ENCODE data around the gene ZSCAN29.
A peak's percentile ranks its signal among the peaks of the same experiment; 100 is the strongest.

Gene ZSCAN29

GRCh38 chr15:43370975-43371974 is at the start of gene ZSCAN29, which contains the start of gene TUBGCP4:
Gene ZSCAN29, minus strand, starts transcription at chr15:43371043. Its CDS starts 1,130 bp downstream, at chr15:43369913.
Gene TUBGCP4, plus strand, starts transcription at chr15:43371101. Its CDS starts 254 bp downstream, at chr15:43371355.
- H3K36me3 ChIP-seq (ENCODE audit: control insufficient read depth in 1 of 2, insufficient read depth in 2 of 2, low read length in 2 of 2): peaks cover 8 to 18% of the 10 kb centered on the region in 2 donors
- no peaks in the 10 kb centered on the region for H3K27me3 ChIP-seq (ENCODE audit: control insufficient read depth in 1 of 2, insufficient read depth in 2 of 2, low read length in 2 of 2)
- H3K27ac ChIP-seq (ENCODE audit: low read depth, low read length): no peak within 1 kb of the TSS
- peak within 1 kb of the TSS; percentile 95 for H3K4me3 ChIP-seq (ENCODE audit: low read depth in 1 of 2, low read length in 2 of 2)
- no peaks in the 10 kb centered on the region for H3K9me3 ChIP-seq (ENCODE audit: control insufficient read depth in 1 of 2, low read length in 2 of 2)
- peak within 1 kb of the TSS; percentile 76 to 90 for H3K9ac ChIP-seq (ENCODE audit: low read depth in 1 of 2, low read length in 2 of 2)
- peaks cover 27% of the 10 kb centered on the region in 2 donors for H3K4me1 ChIP-seq (ENCODE audit: control insufficient read depth in 1 of 2, insufficient read depth in 2 of 2, low read length in 2 of 2)

- H3K4me1 ChIP-seq (ENCODE audit: control insufficient read depth in 1 of 2, insufficient read depth in 2 of 2, low read length in 2 of 2): no peaks in the 10 kb centered on the region
- no peaks in the 10 kb centered on the region for H3K9me3 ChIP-seq (ENCODE audit: control insufficient read depth in 1 of 2, low read length in 2 of 2)
- H3K4me3 ChIP-seq (ENCODE audit: low read depth in 1 of 2, low read length in 2 of 2): no peak overlapping the region
- no peak overlapping the region for H3K9ac ChIP-seq (ENCODE audit: low read depth in 1 of 2, low read length in 2 of 2)
- H3K36me3 ChIP-seq (ENCODE audit: control insufficient read depth in 1 of 2, insufficient read depth in 2 of 2, low read length in 2 of 2): peaks cover 16 to 53% of the 10 kb centered on the region in 2 donors
- no peaks in the 10 kb centered on the region for H3K27me3 ChIP-seq (ENCODE audit: control insufficient read depth in 1 of 2, insufficient read depth in 2 of 2, low read length in 2 of 2)
- no peak overlapping the region for H3K27ac ChIP-seq (ENCODE audit: low read depth, low read length)
Measured at GRCh38 chr15:43420435-43420834, 49.6 kb upstream of the ZSCAN29 start.

- no peak overlapping the region for H3K9ac ChIP-seq (ENCODE audit: low read depth in 1 of 2, low read length in 2 of 2)
- no peaks in the 10 kb centered on the region for H3K9me3 ChIP-seq (ENCODE audit: control insufficient read depth in 1 of 2, low read length in 2 of 2)
- peaks cover 27 to 36% of the 10 kb centered on the region in 2 donors for H3K36me3 ChIP-seq (ENCODE audit: control insufficient read depth in 1 of 2, insufficient read depth in 2 of 2, low read length in 2 of 2)
- H3K27me3 ChIP-seq (ENCODE audit: control insufficient read depth in 1 of 2, insufficient read depth in 2 of 2, low read length in 2 of 2): no peaks in the 10 kb centered on the region
- H3K4me3 ChIP-seq (ENCODE audit: low read depth in 1 of 2, low read length in 2 of 2): no peak overlapping the region
- H3K27ac ChIP-seq (ENCODE audit: low read depth, low read length): no peak overlapping the region
- no peaks in the 10 kb centered on the region for H3K4me1 ChIP-seq (ENCODE audit: control insufficient read depth in 1 of 2, insufficient read depth in 2 of 2, low read length in 2 of 2)
Measured at GRCh38 chr15:43414196-43414595, 43.4 kb upstream of the ZSCAN29 start.

- Histone ChIP-seq H3K9ac (ENCODE audit: low read depth in 1 of 2, low read length in 2 of 2) (no peak overlapping the region), H3K4me1 (ENCODE audit: control insufficient read depth in 1 of 2, insufficient read depth in 2 of 2, low read length in 2 of 2) (no peaks in the 10 kb centered on the region), H3K27me3 (ENCODE audit: control insufficient read depth in 1 of 2, insufficient read depth in 2 of 2, low read length in 2 of 2) (no peaks in the 10 kb centered on the region), H3K27ac (ENCODE audit: low read depth, low read length) (no peak overlapping the region), H3K36me3 (ENCODE audit: control insufficient read depth in 1 of 2, insufficient read depth in 2 of 2, low read length in 2 of 2) (peaks cover 45 to 52% of the 10 kb centered on the region in 2 donors), H3K9me3 (ENCODE audit: control insufficient read depth in 1 of 2, low read length in 2 of 2) (no peaks in the 10 kb centered on the region), H3K4me3 (ENCODE audit: low read depth in 1 of 2, low read length in 2 of 2) (no peak overlapping the region)
Measured at GRCh38 chr15:43412096-43412495, 41.3 kb upstream of the ZSCAN29 start.

- no peaks in the 10 kb centered on the region for H3K9me3 ChIP-seq (ENCODE audit: control insufficient read depth in 1 of 2, low read length in 2 of 2)
- no peak overlapping the region for H3K9ac ChIP-seq (ENCODE audit: low read depth in 1 of 2, low read length in 2 of 2)
- H3K4me1 ChIP-seq (ENCODE audit: control insufficient read depth in 1 of 2, insufficient read depth in 2 of 2, low read length in 2 of 2): no peaks in the 10 kb centered on the region
- H3K27me3 ChIP-seq (ENCODE audit: control insufficient read depth in 1 of 2, insufficient read depth in 2 of 2, low read length in 2 of 2): no peaks in the 10 kb centered on the region
- no peak overlapping the region for H3K4me3 ChIP-seq (ENCODE audit: low read depth in 1 of 2, low read length in 2 of 2)
- peaks cover 44 to 57% of the 10 kb centered on the region in 2 donors for H3K36me3 ChIP-seq (ENCODE audit: control insufficient read depth in 1 of 2, insufficient read depth in 2 of 2, low read length in 2 of 2)
- H3K27ac ChIP-seq (ENCODE audit: low read depth, low read length): no peak overlapping the region
Measured at GRCh38 chr15:43410572-43411214, 39.9 kb upstream of the ZSCAN29 start.

- Histone ChIP-seq H3K4me1 (ENCODE audit: control insufficient read depth in 1 of 2, insufficient read depth in 2 of 2, low read length in 2 of 2) (no peaks in the 10 kb centered on the region), H3K9me3 (ENCODE audit: control insufficient read depth in 1 of 2, low read length in 2 of 2) (no peaks in the 10 kb centered on the region), H3K27me3 (ENCODE audit: control insufficient read depth in 1 of 2, insufficient read depth in 2 of 2, low read length in 2 of 2) (no peaks in the 10 kb centered on the region), H3K36me3 (ENCODE audit: control insufficient read depth in 1 of 2, insufficient read depth in 2 of 2, low read length in 2 of 2) (peaks cover 44 to 68% of the 10 kb centered on the region in 2 donors), H3K9ac (ENCODE audit: low read depth in 1 of 2, low read length in 2 of 2) (no peak overlapping the region), H3K4me3 (ENCODE audit: low read depth in 1 of 2, low read length in 2 of 2) (no peak overlapping the region), H3K27ac (ENCODE audit: low read depth, low read length) (no peak overlapping the region)
Measured at GRCh38 chr15:43408789-43409188, 37.9 kb upstream of the ZSCAN29 start.

- no peaks in the 10 kb centered on the region for H3K4me1 ChIP-seq (ENCODE audit: control insufficient read depth in 1 of 2, insufficient read depth in 2 of 2, low read length in 2 of 2)
- peaks cover 42 to 70% of the 10 kb centered on the region in 2 donors for H3K36me3 ChIP-seq (ENCODE audit: control insufficient read depth in 1 of 2, insufficient read depth in 2 of 2, low read length in 2 of 2)
- no peak overlapping the region for H3K27ac ChIP-seq (ENCODE audit: low read depth, low read length)
- H3K9ac ChIP-seq (ENCODE audit: low read depth in 1 of 2, low read length in 2 of 2): no peak overlapping the region
- no peaks in the 10 kb centered on the region for H3K27me3 ChIP-seq (ENCODE audit: control insufficient read depth in 1 of 2, insufficient read depth in 2 of 2, low read length in 2 of 2)
- no peaks in the 10 kb centered on the region for H3K9me3 ChIP-seq (ENCODE audit: control insufficient read depth in 1 of 2, low read length in 2 of 2)
- H3K4me3 ChIP-seq (ENCODE audit: low read depth in 1 of 2, low read length in 2 of 2): no peak overlapping the region
Measured at GRCh38 chr15:43406808-43407207, 36.0 kb upstream of the ZSCAN29 start.

- H3K27me3 ChIP-seq (ENCODE audit: control insufficient read depth in 1 of 2, insufficient read depth in 2 of 2, low read length in 2 of 2): no peaks in the 10 kb centered on the region
- no peaks in the 10 kb centered on the region for H3K4me1 ChIP-seq (ENCODE audit: control insufficient read depth in 1 of 2, insufficient read depth in 2 of 2, low read length in 2 of 2)
- no peak overlapping the region for H3K4me3 ChIP-seq (ENCODE audit: low read depth in 1 of 2, low read length in 2 of 2)
- no peaks in the 10 kb centered on the region for H3K9me3 ChIP-seq (ENCODE audit: control insufficient read depth in 1 of 2, low read length in 2 of 2)
- no peak overlapping the region for H3K9ac ChIP-seq (ENCODE audit: low read depth in 1 of 2, low read length in 2 of 2)
- H3K36me3 ChIP-seq (ENCODE audit: control insufficient read depth in 1 of 2, insufficient read depth in 2 of 2, low read length in 2 of 2): peaks cover 45 to 71% of the 10 kb centered on the region in 2 donors
- H3K27ac ChIP-seq (ENCODE audit: low read depth, low read length): no peak overlapping the region
Measured at GRCh38 chr15:43406189-43406588, 35.3 kb upstream of the ZSCAN29 start.

- no peaks in the 10 kb centered on the region for H3K9me3 ChIP-seq (ENCODE audit: control insufficient read depth in 1 of 2, low read length in 2 of 2)
- H3K4me1 ChIP-seq (ENCODE audit: control insufficient read depth in 1 of 2, insufficient read depth in 2 of 2, low read length in 2 of 2): no peaks in the 10 kb centered on the region
- no peaks in the 10 kb centered on the region for H3K27me3 ChIP-seq (ENCODE audit: control insufficient read depth in 1 of 2, insufficient read depth in 2 of 2, low read length in 2 of 2)
- no peak overlapping the region for H3K27ac ChIP-seq (ENCODE audit: low read depth, low read length)
- peaks cover 39 to 80% of the 10 kb centered on the region in 2 donors for H3K36me3 ChIP-seq (ENCODE audit: control insufficient read depth in 1 of 2, insufficient read depth in 2 of 2, low read length in 2 of 2)
- H3K4me3 ChIP-seq (ENCODE audit: low read depth in 1 of 2, low read length in 2 of 2): no peak overlapping the region
- H3K9ac ChIP-seq (ENCODE audit: low read depth in 1 of 2, low read length in 2 of 2): no peak overlapping the region
Measured at GRCh38 chr15:43404130-43404529, 33.3 kb upstream of the ZSCAN29 start.

GRCh38 chr15:43403616-43404015 is 32.8 kb upstream of the ZSCAN29 start:
- Histone ChIP-seq H3K27ac (ENCODE audit: low read depth, low read length) (no peak overlapping the region), H3K9ac (ENCODE audit: low read depth in 1 of 2, low read length in 2 of 2) (no peak overlapping the region), H3K36me3 (ENCODE audit: control insufficient read depth in 1 of 2, insufficient read depth in 2 of 2, low read length in 2 of 2) (peaks cover 37 to 80% of the 10 kb centered on the region in 2 donors), H3K4me3 (ENCODE audit: low read depth in 1 of 2, low read length in 2 of 2) (no peak overlapping the region), H3K4me1 (ENCODE audit: control insufficient read depth in 1 of 2, insufficient read depth in 2 of 2, low read length in 2 of 2) (no peaks in the 10 kb centered on the region), H3K9me3 (ENCODE audit: control insufficient read depth in 1 of 2, low read length in 2 of 2) (no peaks in the 10 kb centered on the region), H3K27me3 (ENCODE audit: control insufficient read depth in 1 of 2, insufficient read depth in 2 of 2, low read length in 2 of 2) (no peaks in the 10 kb centered on the region)
